Measurements from ENCODE around the gene NFILZ.

The NFILZ gene

GRCh38 chr19:8601796-8602195, 28.6 kb upstream of the NFILZ start:
- Histone ChIP-seq H4K20me1 (ENCODE audit: insufficient read depth) (no peaks in the 10 kb centered on the region), H3K9ac (no peak overlapping the region), H3K4me2 (no peak overlapping the region), H3K27me3 (ENCODE audit: insufficient read depth, low read depth) (peaks cover 13% of the 10 kb centered on the region; the same call in 1 of the 2 replicates), H3K79me2 (ENCODE audit: insufficient read depth, low read depth) (no peaks in the 10 kb centered on the region), H3K4me3 (IDR thresholded peaks at IDR 0.05; ENCODE audit: insufficient read depth, low read depth, low read length) (no peak overlapping the region), H2AFZ (ENCODE audit: low read depth) (no peak overlapping the region), H3K36me3 (ENCODE audit: insufficient read depth) (no peaks in the 10 kb centered on the region), H3K27ac (no peak overlapping the region), H3K4me1 (ENCODE audit: low read depth, poor library complexity, severe bottlenecking) (no peaks in the 10 kb centered on the region)
- no peak for TF ChIP-seq CTCF (conservative IDR thresholded peaks at IDR 0.05; ENCODE audit: low read depth, low read length)

DNA sequence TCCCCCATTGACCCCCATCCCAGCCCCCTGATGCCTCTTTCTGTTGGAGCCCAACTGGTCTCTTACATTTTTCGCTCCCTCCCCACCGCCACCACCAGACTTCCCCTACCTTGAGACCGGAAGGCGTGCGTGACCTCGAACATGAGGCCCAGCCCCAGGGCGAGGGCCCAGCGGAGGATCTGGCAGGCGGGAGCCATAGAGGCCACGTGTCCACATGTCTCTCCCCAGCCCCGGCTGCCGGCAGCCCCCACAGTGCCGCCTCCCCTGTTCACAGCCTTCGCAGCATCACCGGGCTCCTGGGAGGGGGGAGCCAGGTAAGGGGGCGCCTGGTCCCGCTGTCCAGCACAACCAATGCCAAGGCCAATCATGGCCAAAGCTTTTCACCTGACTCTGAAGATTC, 24.9 kb upstream of the NFILZ start:
- H2AFZ ChIP-seq (ENCODE audit: low read depth): no peak overlapping the region
- H3K4me2 ChIP-seq: no peak overlapping the region
- H3K79me2 ChIP-seq (ENCODE audit: insufficient read depth, low read depth): no peaks in the 10 kb centered on the region
- no peak overlapping the region for H3K27ac ChIP-seq
- no peak overlapping the region for H3K4me3 ChIP-seq (IDR thresholded peaks at IDR 0.05; ENCODE audit: insufficient read depth, low read depth, low read length)
- H3K9ac ChIP-seq: no peak overlapping the region
- no peaks in the 10 kb centered on the region for H4K20me1 ChIP-seq (ENCODE audit: insufficient read depth)
- peaks cover 17% of the 10 kb centered on the region; the same call in 1 of the 2 replicates for H3K27me3 ChIP-seq (ENCODE audit: insufficient read depth, low read depth)
- H3K36me3 ChIP-seq (ENCODE audit: insufficient read depth): no peaks in the 10 kb centered on the region
- no peaks in the 10 kb centered on the region for H3K4me1 ChIP-seq (ENCODE audit: low read depth, poor library complexity, severe bottlenecking)
- TF ChIP-seq CTCF (conservative IDR thresholded peaks at IDR 0.05; ENCODE audit: low read depth, low read length): no peak

DNA sequence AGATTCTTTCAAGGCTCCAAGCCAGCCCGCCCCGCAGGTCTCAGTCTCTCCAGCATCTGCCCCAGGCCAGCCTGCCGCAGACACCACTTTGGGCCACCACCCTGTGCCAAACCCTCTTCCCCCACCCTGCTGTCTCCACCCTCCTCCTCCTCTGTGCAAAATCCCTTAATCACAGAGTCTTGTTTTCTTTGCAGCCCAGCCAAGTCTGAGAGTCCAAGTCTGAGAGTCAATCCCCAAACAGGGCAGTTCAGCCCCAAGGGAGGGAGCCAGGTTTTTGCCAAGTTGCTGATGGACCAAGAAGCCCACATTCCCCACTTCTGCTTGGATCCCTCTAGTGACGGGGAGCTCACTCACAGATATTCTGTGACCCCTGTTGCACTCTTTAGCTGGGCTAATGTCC, 23.0 kb upstream of the NFILZ start:
- Histone ChIP-seq H3K4me1 (ENCODE audit: low read depth, poor library complexity, severe bottlenecking) (no peaks in the 10 kb centered on the region), H2AFZ (ENCODE audit: low read depth) (no peak overlapping the region), H3K9ac (no peak overlapping the region), H3K4me2 (no peak overlapping the region), H3K27me3 (ENCODE audit: insufficient read depth, low read depth) (peaks cover 8% of the 10 kb centered on the region; the same call in 1 of the 2 replicates), H4K20me1 (ENCODE audit: insufficient read depth) (no peaks in the 10 kb centered on the region), H3K36me3 (ENCODE audit: insufficient read depth) (no peaks in the 10 kb centered on the region), H3K4me3 (IDR thresholded peaks at IDR 0.05; ENCODE audit: insufficient read depth, low read depth, low read length) (no peak overlapping the region), H3K27ac (no peak overlapping the region), H3K79me2 (ENCODE audit: insufficient read depth, low read depth) (no peaks in the 10 kb centered on the region)
- no peak for TF ChIP-seq CTCF (conservative IDR thresholded peaks at IDR 0.05; ENCODE audit: low read depth, low read length)

DNA sequence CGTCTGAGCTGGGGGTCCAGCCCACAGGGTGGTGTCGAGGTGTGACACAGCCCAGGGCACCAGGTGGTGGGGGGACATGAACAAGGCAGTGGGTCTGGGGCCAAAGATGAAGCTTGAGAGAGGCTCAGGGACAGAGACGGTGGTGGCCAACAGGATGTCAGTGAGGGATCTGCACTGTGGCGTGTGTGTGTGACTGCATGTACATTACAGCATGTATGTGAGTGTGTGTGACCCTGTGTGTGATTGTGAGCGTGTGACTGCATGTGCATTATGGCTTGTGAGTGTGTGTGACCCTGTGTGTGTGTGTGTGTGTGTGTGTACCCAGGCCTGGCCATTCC, 21.5 kb upstream of the NFILZ start:
- TF ChIP-seq CTCF (conservative IDR thresholded peaks at IDR 0.05; ENCODE audit: low read depth, low read length): no peak
- no peaks in the 10 kb centered on the region for H3K79me2 ChIP-seq (ENCODE audit: insufficient read depth, low read depth)
- H3K4me2 ChIP-seq: no peak overlapping the region
- no peaks in the 10 kb centered on the region for H3K36me3 ChIP-seq (ENCODE audit: insufficient read depth)
- no peak overlapping the region for H3K27ac ChIP-seq
- H3K27me3 ChIP-seq (ENCODE audit: insufficient read depth, low read depth): peaks cover 8% of the 10 kb centered on the region; the same call in 1 of the 2 replicates
- H3K4me3 ChIP-seq (IDR thresholded peaks at IDR 0.05; ENCODE audit: insufficient read depth, low read depth, low read length): no peak overlapping the region
- no peaks in the 10 kb centered on the region for H4K20me1 ChIP-seq (ENCODE audit: insufficient read depth)
- no peak overlapping the region for H2AFZ ChIP-seq (ENCODE audit: low read depth)
- H3K4me1 ChIP-seq (ENCODE audit: low read depth, poor library complexity, severe bottlenecking): no peaks in the 10 kb centered on the region
- H3K9ac ChIP-seq: no peak overlapping the region
